Nucleus accumbens (tissue), 56 donors: ENCODE data around the gene DNAI4.
"Not testable (repeated sequence)": the region's sequence is repeated elsewhere in the genome, so short reads cannot be mapped to it uniquely, and the experiment has no call there.

Experiments used
- DNase-seq, 56 donors: peaks; one replicate each; lab custom pipeline; 2025; lab: John Stamatoyannopoulos, UW

Gene DNAI4

GRCh38 chr1:66848193-66848592 is 76.5 kb downstream of the DNAI4 start:
- DNase-seq: no peak

GRCh38 chr1:66840929-66841328 is 83.7 kb downstream of the DNAI4 start:
- DNase-seq: no peak

- no peak for DNase-seq
These were observed 89.7 kb downstream of the DNAI4 start for GRCh38 chr1:66834926-66835325.

- DNase-seq: no peak
These were observed 91.5 kb downstream of the DNAI4 start for GRCh38 chr1:66833112-66833511.

- no peak for DNase-seq
These were observed 93.0 kb downstream of the DNAI4 start for GRCh38 chr1:66831529-66832239.

GRCh38 chr1:66824771-66825170 is 99.9 kb downstream of the DNAI4 start:
- no peak for DNase-seq

- DNase-seq: no peak
These were observed 114.8 kb downstream of the DNAI4 start for GRCh38 chr1:66809736-66810326.

GRCh38 chr1:66809245-66809644 is 115.4 kb downstream of the DNAI4 start:
- no peak for DNase-seq

- DNase-seq: not testable (repeated sequence)
These were observed 128.8 kb downstream of the DNAI4 start for GRCh38 chr1:66795839-66796238.

- no peak for DNase-seq
These were observed 132.7 kb downstream of the DNAI4 start for GRCh38 chr1:66791621-66792610.

- no peak for DNase-seq
These were observed 136.3 kb downstream of the DNAI4 start for GRCh38 chr1:66788231-66788939.

- no peak for DNase-seq
These were observed 137.0 kb downstream of the DNAI4 start for GRCh38 chr1:66787641-66788040.

GRCh38 chr1:66785800-66786199 is 138.9 kb downstream of the DNAI4 start:
- DNase-seq: not testable (repeated sequence)

GRCh38 chr1:66779475-66780078 is 145.1 kb downstream of the DNAI4 start:
- DNase-seq: no peak

GRCh38 chr1:66778969-66779368 is 145.7 kb downstream of the DNAI4 start:
- DNase-seq: no peak

- no peak for DNase-seq
These were observed 146.4 kb downstream of the DNAI4 start for GRCh38 chr1:66778266-66778665.

GRCh38 chr1:66777831-66778230 is 146.8 kb downstream of the DNAI4 start:
- DNase-seq: no peak

GRCh38 chr1:66775646-66776045 is 149.0 kb downstream of the DNAI4 start:
- no peak for DNase-seq

- DNase-seq: no peak
These were observed 150.2 kb downstream of the DNAI4 start for GRCh38 chr1:66774438-66774837.

GRCh38 chr1:66773227-66773626 is 151.4 kb downstream of the DNAI4 start:
- no peak for DNase-seq
